HepG2 (cell line): ENCODE measurements around the gene FOXA1. TPM values are rescaled to one million over a fixed set of nuclear protein-coding genes. Genes with fewer than 3 reads are reported as not detected.

ENCODE experiments used
- ATRX ChIP-seq: sonication (generic); formaldehyde crosslinking; IDR thresholded peaks from 2 replicates; pipeline ENCODE4 v1.4.0; 2020; ENCODE audit warnings: missing genetic modification reagents, borderline replicate concordance
- CEBPB ChIP-seq: IDR thresholded peaks from 2 replicates; pipeline ENCODE4 v1.6.1; 2011; ENCODE audit warnings: low read depth, low read length, improper control_type of control experiment, borderline replicate concordance
- CHD2 ChIP-seq: IDR thresholded peaks from 2 replicates; pipeline ENCODE4 v1.6.1; 2011; ENCODE audit warnings: low read depth, low read length, improper control_type of control experiment
- GFI1 ChIP-seq: sonication (generic); formaldehyde crosslinking; IDR thresholded peaks from 2 replicates; pipeline ENCODE4 v1.5.0; 2020; ENCODE audit warnings: missing genetic modification reagents, mild to moderate bottlenecking, borderline replicate concordance
- HNF4A ChIP-seq: sonication (generic); formaldehyde crosslinking; IDR thresholded peaks from 2 replicates; pipeline ENCODE4 v1.4.0; 2020; ENCODE audit warnings: missing genetic modification reagents
- HNF4G ChIP-seq, 2 experiments: sonication (generic) in 1 of 2; formaldehyde crosslinking in 1 of 2; IDR thresholded peaks; 2 replicates each; pipeline versions ENCODE4 v1.4.0 to v1.6.1; 2011 to 2020; ENCODE audit warnings: borderline replicate concordance in 2 of 2, low read depth in 2 of 2, mild to moderate bottlenecking in 2 of 2, low read length in 1 of 2, missing genetic modification reagents in 1 of 2, moderate library complexity in 1 of 2
- ISL2 ChIP-seq: sonication (generic); formaldehyde crosslinking; IDR thresholded peaks from 2 replicates; pipeline ENCODE4 v1.5.0; 2020; ENCODE audit warnings: missing genetic modification reagents
- ONECUT2 ChIP-seq: sonication (generic); formaldehyde crosslinking; IDR thresholded peaks from 2 replicates; pipeline ENCODE4 v1.4.0; 2020; ENCODE audit warnings: missing genetic modification reagents
- RAD21 ChIP-seq: fragments of 450-650 bp; formaldehyde crosslinking; IDR thresholded peaks from 2 replicates; pipeline ENCODE4 v1.5.0; 2020; ENCODE audit warnings: mild to moderate bottlenecking
- TEAD3 ChIP-seq: optimal IDR thresholded peaks from 2 replicates; pipeline ENCODE3; 2016; ENCODE audit warnings: borderline replicate concordance
- THYN1 ChIP-seq: sonication (generic); formaldehyde crosslinking; IDR thresholded peaks from 2 replicates; pipeline ENCODE4 v1.8.1; 2023; ENCODE audit warnings: low read depth, mild to moderate bottlenecking, moderate library complexity, missing genetic modification reagents, borderline replicate concordance
- ZNF136 ChIP-seq: sonication (generic); formaldehyde crosslinking; IDR thresholded peaks from 2 replicates; pipeline ENCODE4 v1.8.1; 2022; ENCODE audit warnings: low read depth, mild to moderate bottlenecking, moderate library complexity, missing genetic modification reagents
- ZNF556 ChIP-seq: sonication (generic); formaldehyde crosslinking; IDR thresholded peaks from 2 replicates; pipeline ENCODE4 v1.4.0; 2020; ENCODE audit warnings: mild to moderate bottlenecking, missing genetic modification reagents, borderline replicate concordance
- ZNF589 ChIP-seq: sonication (generic); formaldehyde crosslinking; conservative IDR thresholded peaks from 2 replicates; pipeline ENCODE4 v1.8.0; 2022; ENCODE audit warnings: mild to moderate bottlenecking, moderate library complexity, missing genetic modification reagents
- ZNF781 ChIP-seq: sonication (generic); formaldehyde crosslinking; IDR thresholded peaks from 2 replicates; pipeline ENCODE4 v1.5.1; 2020; ENCODE audit warnings: borderline replicate concordance, mild to moderate bottlenecking, missing genetic modification reagents; ENCODE audit errors: not compliant biosample characterization
- ZNF841 ChIP-seq: sonication (generic); formaldehyde crosslinking; IDR thresholded peaks from 2 replicates; pipeline ENCODE4 v1.8.1; 2023; ENCODE audit warnings: missing genetic modification reagents, borderline replicate concordance
- ZNF850 ChIP-seq: sonication (generic); formaldehyde crosslinking; conservative IDR thresholded peaks from 2 replicates; pipeline ENCODE4 v1.9.0; 2021; ENCODE audit warnings: mild to moderate bottlenecking, missing genetic modification reagents
- polyA plus RNA-seq, 8 experiments: library from polyadenylated mRNA; depleted of rRNA in 3 of 8; stranded (reverse) in 7 of 8; unstranded in 1 of 8; fragments of >200 nt; fragmentation: Illumina TruSeq in 4 of 8; extraction: Trizol in 4 of 8; gene quantifications; 2 replicates each; pipeline versions ENCODE4 v1.2.1 to v1.2.3, GENCODE V29; 2011 to 2016; ENCODE audit warnings: low read depth in 4 of 8, missing spikeins in 1 of 8, mixed read lengths in 1 of 8; ENCODE audit not compliant: insufficient read depth in 1 of 8
- total RNA-seq, 5 experiments: library from RNA; depleted of rRNA; stranded (reverse); fragments of >200 nt; fragmentation: Illumina TruSeq; extraction: Trizol; gene quantifications; 2 replicates each; pipeline ENCODE4 v1.2.3, GENCODE V29; 2016; ENCODE audit warnings: low read depth in 1 of 5
- TF ChIP-seq, protein P1 (sequence below): IDR thresholded peaks from 2 replicates; pipeline ENCODE4 v1.4.0; 2020; ENCODE audit warnings: mild to moderate bottlenecking, missing genetic modification reagents
- TF ChIP-seq, protein P2 (sequence below): sonication (generic); formaldehyde crosslinking; IDR thresholded peaks from 2 replicates; pipeline ENCODE4 v1.4.0; 2020; ENCODE audit warnings: missing genetic modification reagents, borderline replicate concordance
- TF ChIP-seq, protein P3 (sequence below): sonication (generic); formaldehyde crosslinking; IDR thresholded peaks from 2 replicates; pipeline ENCODE4 v1.4.0; 2020; ENCODE audit warnings: missing genetic modification reagents, borderline replicate concordance

FOXA1 gene
- total and polyA plus RNA-seq, 2 of the 13 experiments (the other 11 are each of a cell fraction or from before 2014, with no cell fraction given) = 43.4 to 58.6 TPM

DNA sequence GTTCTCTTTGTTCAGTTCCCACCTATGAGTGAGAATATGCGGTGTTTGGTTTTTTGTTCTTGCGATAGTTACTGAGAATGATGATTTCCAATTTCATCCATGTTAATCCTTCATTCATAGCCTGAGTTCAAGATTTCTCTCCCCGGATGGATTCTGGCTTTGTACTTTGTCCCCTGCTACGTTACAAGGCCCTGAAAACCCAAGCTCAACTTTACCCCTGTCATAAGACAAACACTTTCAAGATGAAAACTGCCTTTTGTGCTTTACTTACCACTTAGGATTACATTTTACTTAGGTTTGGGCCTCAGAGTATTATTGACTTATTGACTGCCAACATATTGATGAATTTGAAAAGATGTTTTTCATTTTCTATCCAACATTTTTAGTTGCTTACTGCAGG is 36.3 kb downstream of the FOXA1 start (continued):
- TF ChIP-seq, protein P1, sequence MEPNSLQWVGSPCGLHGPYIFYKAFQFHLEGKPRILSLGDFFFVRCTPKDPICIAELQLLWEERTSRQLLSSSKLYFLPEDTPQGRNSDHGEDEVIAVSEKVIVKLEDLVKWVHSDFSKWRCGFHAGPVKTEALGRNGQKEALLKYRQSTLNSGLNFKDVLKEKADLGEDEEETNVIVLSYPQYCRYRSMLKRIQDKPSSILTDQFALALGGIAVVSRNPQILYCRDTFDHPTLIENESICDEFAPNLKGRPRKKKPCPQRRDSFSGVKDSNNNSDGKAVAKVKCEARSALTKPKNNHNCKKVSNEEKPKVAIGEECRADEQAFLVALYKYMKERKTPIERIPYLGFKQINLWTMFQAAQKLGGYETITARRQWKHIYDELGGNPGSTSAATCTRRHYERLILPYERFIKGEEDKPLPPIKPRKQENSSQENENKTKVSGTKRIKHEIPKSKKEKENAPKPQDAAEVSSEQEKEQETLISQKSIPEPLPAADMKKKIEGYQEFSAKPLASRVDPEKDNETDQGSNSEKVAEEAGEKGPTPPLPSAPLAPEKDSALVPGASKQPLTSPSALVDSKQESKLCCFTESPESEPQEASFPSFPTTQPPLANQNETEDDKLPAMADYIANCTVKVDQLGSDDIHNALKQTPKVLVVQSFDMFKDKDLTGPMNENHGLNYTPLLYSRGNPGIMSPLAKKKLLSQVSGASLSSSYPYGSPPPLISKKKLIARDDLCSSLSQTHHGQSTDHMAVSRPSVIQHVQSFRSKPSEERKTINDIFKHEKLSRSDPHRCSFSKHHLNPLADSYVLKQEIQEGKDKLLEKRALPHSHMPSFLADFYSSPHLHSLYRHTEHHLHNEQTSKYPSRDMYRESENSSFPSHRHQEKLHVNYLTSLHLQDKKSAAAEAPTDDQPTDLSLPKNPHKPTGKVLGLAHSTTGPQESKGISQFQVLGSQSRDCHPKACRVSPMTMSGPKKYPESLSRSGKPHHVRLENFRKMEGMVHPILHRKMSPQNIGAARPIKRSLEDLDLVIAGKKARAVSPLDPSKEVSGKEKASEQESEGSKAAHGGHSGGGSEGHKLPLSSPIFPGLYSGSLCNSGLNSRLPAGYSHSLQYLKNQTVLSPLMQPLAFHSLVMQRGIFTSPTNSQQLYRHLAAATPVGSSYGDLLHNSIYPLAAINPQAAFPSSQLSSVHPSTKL (CRISPR knock-in tag) = peak; percentile 16; the same call in 1 of the 2 replicates
- TF ChIP-seq CEBPB (no peak), CHD2 (no peak), ZNF850 (CRISPR knock-in tag) (no peak), ZNF589 (CRISPR knock-in tag) (no peak), ZNF781 (CRISPR knock-in tag) (no peak), ATRX (no peak), ZNF841 (CRISPR knock-in tag) (no peak), ISL2 (CRISPR knock-in tag) (0 out of 2 replicates have a peak, but pooled peaks have one; percentile 23), THYN1 (no peak), RAD21 (CRISPR knock-in tag) (no peak), ZNF556 (0 out of 2 replicates have a peak, but pooled peaks have one; percentile 18), ONECUT2 (peak; percentile 59), HNF4G (IDR thresholded peaks at IDR 0.05; ENCODE audit: borderline replicate concordance, low read depth, low read length) (peak; percentile 36), HNF4G (CRISPR knock-in tag; IDR thresholded peaks at IDR 0.05; ENCODE audit: borderline replicate concordance, low read depth) (0 out of 2 replicates have a peak, but pooled peaks have one; percentile 33), ZNF136 (CRISPR knock-in tag) (no peak), TEAD3 (no peak), GFI1 (CRISPR knock-in tag) (peak; percentile 54; the same call in 1 of the 2 replicates), HNF4A (CRISPR knock-in tag) (peak; percentile 76)
- TF ChIP-seq, protein P2, sequence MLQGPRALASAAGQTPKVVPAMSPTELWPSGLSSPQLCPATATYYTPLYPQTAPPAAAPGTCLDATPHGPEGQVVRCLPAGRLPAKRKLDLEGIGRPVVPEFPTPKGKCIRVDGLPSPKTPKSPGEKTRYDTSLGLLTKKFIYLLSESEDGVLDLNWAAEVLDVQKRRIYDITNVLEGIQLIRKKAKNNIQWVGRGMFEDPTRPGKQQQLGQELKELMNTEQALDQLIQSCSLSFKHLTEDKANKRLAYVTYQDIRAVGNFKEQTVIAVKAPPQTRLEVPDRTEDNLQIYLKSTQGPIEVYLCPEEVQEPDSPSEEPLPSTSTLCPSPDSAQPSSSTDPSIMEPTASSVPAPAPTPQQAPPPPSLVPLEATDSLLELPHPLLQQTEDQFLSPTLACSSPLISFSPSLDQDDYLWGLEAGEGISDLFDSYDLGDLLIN = no peak
- TF ChIP-seq, protein P3, sequence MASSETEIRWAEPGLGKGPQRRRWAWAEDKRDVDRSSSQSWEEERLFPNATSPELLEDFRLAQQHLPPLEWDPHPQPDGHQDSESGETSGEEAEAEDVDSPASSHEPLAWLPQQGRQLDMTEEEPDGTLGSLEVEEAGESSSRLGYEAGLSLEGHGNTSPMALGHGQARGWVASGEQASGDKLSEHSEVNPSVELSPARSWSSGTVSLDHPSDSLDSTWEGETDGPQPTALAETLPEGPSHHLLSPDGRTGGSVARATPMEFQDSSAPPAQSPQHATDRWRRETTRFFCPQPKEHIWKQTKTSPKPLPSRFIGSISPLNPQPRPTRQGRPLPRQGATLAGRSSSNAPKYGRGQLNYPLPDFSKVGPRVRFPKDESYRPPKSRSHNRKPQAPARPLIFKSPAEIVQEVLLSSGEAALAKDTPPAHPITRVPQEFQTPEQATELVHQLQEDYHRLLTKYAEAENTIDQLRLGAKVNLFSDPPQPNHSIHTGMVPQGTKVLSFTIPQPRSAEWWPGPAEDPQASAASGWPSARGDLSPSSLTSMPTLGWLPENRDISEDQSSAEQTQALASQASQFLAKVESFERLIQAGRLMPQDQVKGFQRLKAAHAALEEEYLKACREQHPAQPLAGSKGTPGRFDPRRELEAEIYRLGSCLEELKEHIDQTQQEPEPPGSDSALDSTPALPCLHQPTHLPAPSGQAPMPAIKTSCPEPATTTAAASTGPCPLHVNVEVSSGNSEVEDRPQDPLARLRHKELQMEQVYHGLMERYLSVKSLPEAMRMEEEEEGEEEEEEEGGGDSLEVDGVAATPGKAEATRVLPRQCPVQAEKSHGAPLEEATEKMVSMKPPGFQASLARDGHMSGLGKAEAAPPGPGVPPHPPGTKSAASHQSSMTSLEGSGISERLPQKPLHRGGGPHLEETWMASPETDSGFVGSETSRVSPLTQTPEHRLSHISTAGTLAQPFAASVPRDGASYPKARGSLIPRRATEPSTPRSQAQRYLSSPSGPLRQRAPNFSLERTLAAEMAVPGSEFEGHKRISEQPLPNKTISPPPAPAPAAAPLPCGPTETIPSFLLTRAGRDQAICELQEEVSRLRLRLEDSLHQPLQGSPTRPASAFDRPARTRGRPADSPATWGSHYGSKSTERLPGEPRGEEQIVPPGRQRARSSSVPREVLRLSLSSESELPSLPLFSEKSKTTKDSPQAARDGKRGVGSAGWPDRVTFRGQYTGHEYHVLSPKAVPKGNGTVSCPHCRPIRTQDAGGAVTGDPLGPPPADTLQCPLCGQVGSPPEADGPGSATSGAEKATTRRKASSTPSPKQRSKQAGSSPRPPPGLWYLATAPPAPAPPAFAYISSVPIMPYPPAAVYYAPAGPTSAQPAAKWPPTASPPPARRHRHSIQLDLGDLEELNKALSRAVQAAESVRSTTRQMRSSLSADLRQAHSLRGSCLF (CRISPR knock-in tag) = no peak
